Panc1 (cell line): Measurements from ENCODE around the gene BRD3. TPM values are rescaled to one million over a fixed set of nuclear protein-coding genes. Genes with fewer than 3 reads are reported as not detected.

Source experiments
- ATAC-seq: fragments of 200-7000 bp; cut with Tn5 transposase; 2 replicates; pipeline ENCODE4 v1.9.1; 2020; ENCODE audit warnings: mild to moderate bottlenecking, moderate library complexity
- BruUV-seq: library from RNA; stranded (reverse); fragments of 400-500 nt; replicated peaks from 2 replicates; lab custom pipeline; 2021; lab: Mats Ljungman, UMichigan
- CTCF ChIA-PET: fragments of 300-600 bp; sonication (Branson Sonifier 250); formaldehyde crosslinking; loops from one replicate; lab custom pipeline; 2022; ENCODE audit warnings: antibody characterized with exemption; lab: Charles Lee
- POLR2A ChIA-PET: fragments of 300-600 bp; sonication (Branson Sonifier 250); formaldehyde crosslinking; loops from one replicate; lab custom pipeline; 2022; ENCODE audit warnings: antibody characterized with exemption; lab: Charles Lee
- DNase-seq: peaks from one replicate; pipeline ENCODE4 v3.0.0-alpha.2; 2010; ENCODE audit warnings: low read depth, low spot score
- H3K27ac ChIP-seq: 2 replicates; pipeline ENCODE4 v1.5.1; 2011; ENCODE audit warnings: mild to moderate bottlenecking, low read length, inconsistent platforms
- H3K27me3 ChIP-seq: fragments of 200-500 bp; sonication (Bioruptor generic); 2 replicates; pipeline ENCODE4 v1.6.0; 2014; ENCODE audit warnings: low read length, inconsistent platforms; ENCODE audit not compliant: control insufficient read depth, insufficient read depth
- H3K36me3 ChIP-seq: fragments of 200-500 bp; sonication (Bioruptor generic); 2 replicates; pipeline ENCODE4 v1.5.1; 2014; ENCODE audit warnings: inconsistent platforms, mild to moderate bottlenecking, low read length, moderate library complexity; ENCODE audit not compliant: control insufficient read depth, insufficient read depth
- H3K4me1 ChIP-seq: 2 replicates; pipeline ENCODE4 v1.5.1; 2011; ENCODE audit warnings: inconsistent platforms, mild to moderate bottlenecking, low read length, moderate library complexity; ENCODE audit not compliant: control insufficient read depth, insufficient read depth
- H3K4me3 ChIP-seq, 2 experiments: 2 replicates each; pipeline ENCODE4 v1.5.1; 2011 to 2012; ENCODE audit warnings: low read depth in 2 of 2, low read length in 2 of 2, mild to moderate bottlenecking in 2 of 2, inconsistent platforms in 1 of 2, moderate library complexity in 1 of 2
- H3K9me3 ChIP-seq: fragments of 200-500 bp; sonication (Bioruptor generic); 2 replicates; pipeline ENCODE4 v1.5.1; 2014; ENCODE audit warnings: low read depth, mild to moderate bottlenecking, inconsistent platforms, low read length, moderate library complexity; ENCODE audit not compliant: control insufficient read depth, insufficient read depth
- CTCF ChIP-seq: fragments of 450-650 bp; IDR thresholded peaks from 2 replicates; pipeline ENCODE4 v1.5.1; 2017; ENCODE audit warnings: mild to moderate bottlenecking
- POLR2AphosphoS5 ChIP-seq: IDR thresholded peaks from 2 replicates; pipeline ENCODE4 v1.6.1; 2012; ENCODE audit warnings: mild to moderate bottlenecking, low read depth, low read length, moderate library complexity
- REST ChIP-seq, 2 experiments: IDR thresholded peaks; 2 replicates each; pipeline ENCODE4 v1.6.1; 2011 to 2012; ENCODE audit warnings: low read depth in 2 of 2, control low read depth in 1 of 2, low read length in 1 of 2, mild to moderate bottlenecking in 1 of 2, moderate library complexity in 1 of 2; ENCODE audit not compliant: insufficient read depth in 1 of 2
- SIN3A ChIP-seq: IDR thresholded peaks from 2 replicates; pipeline ENCODE4 v1.6.1; 2012; ENCODE audit warnings: low read depth, mild to moderate bottlenecking, low read length, moderate library complexity, borderline replicate concordance; ENCODE audit not compliant: insufficient read depth
- TCF7L2 ChIP-seq: IDR thresholded peaks from 2 replicates; pipeline ENCODE4 v1.6.1; 2011; ENCODE audit warnings: mild to moderate bottlenecking, low read depth, low read length, inconsistent platforms
- in situ Hi-C: cut with HindIII; loops from 2 replicates; pipeline ENCODE4 v1.10.0; 2016; ENCODE audit warnings: low sequenced_read_pairs, low pct_unique_long_range_greater_than_20kb
- intact Hi-C: fragments of 100-400 bp; cut with micrococcal nuclease; formaldehyde crosslinking; loops from one replicate; pipeline ENCODE4 v1.10.0; 2022; ENCODE audit not compliant: unreplicated experiment
- total RNA-seq: library from RNA; stranded (reverse); gene quantifications from one replicate; pipeline ENCODE4 v1.2.1, GENCODE V29; 2021; ENCODE audit not compliant: unreplicated experiment

BRD3 gene
- total RNA-seq, 1 experiment from 2014 or later = 27.6 TPM

- H3K4me1 ChIP-seq = peaks cover 2% of the 10 kb centered on the region; the same call in 1 of the 2 replicates
- TF ChIP-seq REST (IDR thresholded peaks at IDR 0.05; ENCODE audit: insufficient read depth in 1 of 2, low read depth in 2 of 2, low read length in 1 of 2) (no peak), POLR2AphosphoS5 (no peak), TCF7L2 (no peak), CTCF (no peak), SIN3A (no peak)
- intact Hi-C loops (no loop called here), in situ Hi-C loops (no loop called here)
- H3K27ac ChIP-seq = no peak overlapping the region
- BruUV-seq = no TSS peak
- POLR2A ChIA-PET = no interaction called here
- CTCF ChIA-PET = no interaction called here
- DNase-seq (no peak), ATAC-seq (no peak)
- no peaks in the 10 kb centered on the region for H3K27me3 ChIP-seq
- H3K9me3 ChIP-seq = no peaks in the 10 kb centered on the region
- no peak overlapping the region for H3K4me3 ChIP-seq
- no peaks in the 10 kb centered on the region for H3K36me3 ChIP-seq
Observed at GRCh38 chr9:134057751-134058701, 9.8 kb downstream of the BRD3 start.

- in situ Hi-C loops = no loop called here
- BruUV-seq = no TSS peak
- POLR2A ChIA-PET = no interaction called here
- intact Hi-C loops = no loop called here
- Histone ChIP-seq H3K36me3 (no peaks in the 10 kb centered on the region), H3K4me1 (peaks cover 2% of the 10 kb centered on the region; the same call in 1 of the 2 replicates), H3K27me3 (no peaks in the 10 kb centered on the region), H3K9me3 (no peaks in the 10 kb centered on the region), H3K4me3 (no peak overlapping the region), H3K27ac (no peak overlapping the region)
- no peak for DNase-seq
- CTCF ChIA-PET = no interaction called here
- ATAC-seq = no peak
- TF ChIP-seq REST (IDR thresholded peaks at IDR 0.05; ENCODE audit: insufficient read depth in 1 of 2, low read depth in 2 of 2, low read length in 1 of 2) (no peak), POLR2AphosphoS5 (no peak), CTCF (no peak), TCF7L2 (no peak), SIN3A (no peak)
Observed at GRCh38 chr9:134057307-134057657, 10.5 kb downstream of the BRD3 start.
